Adrenal gland (tissue), 12 donors: ENCODE data around the gene TMEM204. TPM values are rescaled to one million over a fixed set of nuclear protein-coding genes. Genes with fewer than 3 reads are reported as not detected.

Source experiments
- DNase-seq, 7 donors: peaks; one replicate each; pipeline ENCODE4 v3.0.0-alpha.2; 2019 to 2020
- H3K27ac ChIP-seq, 5 donors: fragments of 200-600 bp; sonication (generic) in 4 of 5; 1 replicate in 3 of 5; 2 replicates in 2 of 5; pipeline versions ENCODE4 v1.5.1 to v1.8.0; 2016 to 2020; ENCODE audit warnings: mild to moderate bottlenecking in 1 of 5
- H3K27me3 ChIP-seq: fragments of 200-600 bp; 2 replicates; pipeline ENCODE4 v1.8.0; 2021
- H3K36me3 ChIP-seq, 2 donors: fragments of 200-600 bp; replicated peaks in 1 of 2; 1 replicate in 1 of 2; 2 replicates in 1 of 2; pipeline versions ENCODE4 v1.5.1 to v1.8.0; 2018 to 2022
- H3K4me1 ChIP-seq, 2 donors: fragments of 200-600 bp; replicated peaks in 1 of 2; 1 replicate in 1 of 2; 2 replicates in 1 of 2; pipeline versions ENCODE4 v1.5.1 to v1.8.0; 2018 to 2021
- H3K4me3 ChIP-seq, 4 donors: fragments of 200-600 bp; sonication (generic) in 3 of 4; one replicate each; pipeline ENCODE4 v1.5.1; 2016 to 2018
- H3K9me3 ChIP-seq, 3 donors: fragments of 200-600 bp; sonication (generic) in 1 of 3; replicated peaks in 1 of 3; 1 replicate in 2 of 3; 2 replicates in 1 of 3; pipeline versions ENCODE4 v1.5.1 to v1.8.0; 2016 to 2021
- POLR2A ChIP-seq, 2 donors: fragments of 450-650 bp; IDR thresholded peaks; one replicate each; pipeline ENCODE4 v1.6.1; 2017; ENCODE audit warnings: antibody characterized with exemption in 2 of 2, mild to moderate bottlenecking in 2 of 2, moderate library complexity in 1 of 2
- WGBS, 4 donors: extraction: QIAGEN DNeasy Blood & Tissue Kit in 2 of 4; methylation state at CpG; one replicate each; pipeline versions ENCODE4 v1.1.5 to v1.1.7; 2013 to 2017; 5-methylcytosine and 5-hydroxymethylcytosine counted together
- intact Hi-C, 2 donors: fragments of 100-400 bp; cut with DNase I; formaldehyde crosslinking; loops; one replicate each; pipeline versions ENCODE4 v1.14.1 to v1.15.0; 2022 to 2023
- polyA plus RNA-seq, 3 donors: library from polyadenylated mRNA; stranded (reverse); fragments of 200-250 nt in 2 of 3; fragments of 350-450 nt in 1 of 3; fragmentation: Illumina TruSeq in 1 of 3; extraction: RNeasy Lipid Tissue Mini Kit (QIAGEN cat#74804) in 1 of 3; gene quantifications; one replicate each; pipeline ENCODE4 v1.2.3, GENCODE V29; 2013 to 2014
- total RNA-seq, 9 donors: library from RNA; depleted of rRNA in 4 of 9; stranded (reverse); fragments of >200 nt in 4 of 9; fragments of 120-200 nt in 1 of 9; fragmentation: NEBNext Ultra II Directional in 1 of 9; extraction: Animal tissue kit (Norgen Biotek cat#: 25700) in 1 of 9; gene quantifications; one replicate each; pipeline versions ENCODE4 v1.1.0 to v1.2.4, GENCODE V29; 2013 to 2023
- TF ChIP-seq, protein P1 (sequence below), 6 experiments: fragments of 450-650 bp in 4 of 6; fragments of 200-600 bp in 2 of 6; sonication (generic) in 1 of 6; IDR thresholded peaks; 1 replicate in 5 of 6; 2 replicates in 1 of 6; pipeline versions ENCODE4 v1.5.1 to v1.8.0; 2016 to 2021; ENCODE audit warnings: antibody characterized with exemption in 6 of 6, mild to moderate bottlenecking in 2 of 6, moderate library complexity in 1 of 6
- donor health status: healthy with polysubstance abuse.
- donor health status: Bipolar disorder and iron deficiency.
- donor health status: DM: yes; HTN: yes; CAD: no.
- donor health status: DM: no; HTN: no; CAD: no.
- donor health status: DM: no; HTN: no; CAD: no.
- donor health status: DM: yes; HTN: yes; CAD: no.

Gene TMEM204
- total and polyA plus RNA-seq, 12 donors: 7.4 to 77.2 (median 26.0) TPM

DNA sequence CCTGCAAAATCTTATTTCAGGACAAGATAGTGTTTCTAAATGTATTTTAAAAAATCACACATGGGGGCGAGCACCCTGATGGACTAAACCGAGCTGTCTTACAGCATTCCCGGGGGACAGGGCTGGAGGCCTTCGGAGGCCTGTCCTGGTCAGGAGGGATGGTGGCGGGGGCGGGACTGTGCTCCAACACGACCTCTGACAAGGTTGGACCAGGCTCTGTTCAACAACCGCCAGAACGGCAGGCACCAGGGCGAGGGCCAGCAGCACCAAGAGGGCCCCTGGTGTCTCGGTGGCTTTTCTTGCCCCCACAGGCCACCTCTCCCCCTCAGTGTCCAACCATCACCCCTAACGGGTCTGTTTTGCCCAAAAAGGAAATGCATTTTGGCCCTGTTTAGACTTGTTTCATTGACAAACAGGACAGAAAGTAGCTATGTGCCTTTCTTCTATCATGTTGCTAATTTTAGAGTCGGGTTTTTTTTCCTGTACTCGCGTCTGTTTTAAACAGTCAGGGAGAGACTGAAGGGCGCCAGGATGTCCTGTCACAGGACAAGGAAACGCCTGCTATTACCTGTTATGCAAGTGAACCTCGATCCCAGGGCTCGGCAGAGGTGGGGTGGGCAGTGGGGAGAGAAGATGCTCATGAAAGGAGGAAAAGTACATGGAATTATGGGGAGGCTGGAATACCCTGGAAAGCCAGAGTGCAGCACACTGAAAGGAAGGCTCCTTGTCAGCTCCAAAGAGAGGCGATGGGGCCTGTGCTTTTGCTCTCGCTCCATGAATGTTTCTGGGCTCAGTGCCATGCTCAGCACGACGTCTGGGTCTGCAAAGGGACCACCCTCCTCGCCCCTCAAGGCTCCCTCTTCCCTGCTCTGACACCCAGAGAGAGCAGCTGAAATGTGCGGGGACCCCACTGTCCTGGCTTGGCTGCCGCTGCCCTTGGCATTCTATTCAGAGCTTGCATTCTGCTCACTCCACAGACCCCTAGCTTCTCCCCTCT lies 11.9 kb downstream of the TMEM204 start:
- WGBS, 4 donors: 49 to 61% (median 53%) methylated on average over 20 to 26 of the region's 26 CpGs
- intact Hi-C loops: no loop called here
- peak in 3 of 7 donors; percentile 47 to 80 (median 60) for DNase-seq
- TF ChIP-seq, protein P1, sequence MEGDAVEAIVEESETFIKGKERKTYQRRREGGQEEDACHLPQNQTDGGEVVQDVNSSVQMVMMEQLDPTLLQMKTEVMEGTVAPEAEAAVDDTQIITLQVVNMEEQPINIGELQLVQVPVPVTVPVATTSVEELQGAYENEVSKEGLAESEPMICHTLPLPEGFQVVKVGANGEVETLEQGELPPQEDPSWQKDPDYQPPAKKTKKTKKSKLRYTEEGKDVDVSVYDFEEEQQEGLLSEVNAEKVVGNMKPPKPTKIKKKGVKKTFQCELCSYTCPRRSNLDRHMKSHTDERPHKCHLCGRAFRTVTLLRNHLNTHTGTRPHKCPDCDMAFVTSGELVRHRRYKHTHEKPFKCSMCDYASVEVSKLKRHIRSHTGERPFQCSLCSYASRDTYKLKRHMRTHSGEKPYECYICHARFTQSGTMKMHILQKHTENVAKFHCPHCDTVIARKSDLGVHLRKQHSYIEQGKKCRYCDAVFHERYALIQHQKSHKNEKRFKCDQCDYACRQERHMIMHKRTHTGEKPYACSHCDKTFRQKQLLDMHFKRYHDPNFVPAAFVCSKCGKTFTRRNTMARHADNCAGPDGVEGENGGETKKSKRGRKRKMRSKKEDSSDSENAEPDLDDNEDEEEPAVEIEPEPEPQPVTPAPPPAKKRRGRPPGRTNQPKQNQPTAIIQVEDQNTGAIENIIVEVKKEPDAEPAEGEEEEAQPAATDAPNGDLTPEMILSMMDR (IDR thresholded peaks at IDR 0.05): no peak
- peak in 1 of 2 donors; percentile 19 for TF ChIP-seq POLR2A (IDR thresholded peaks at IDR 0.05)
- no peaks in the 10 kb centered on the region for H3K9me3 ChIP-seq
- peaks cover 15 to 87% of the 10 kb centered on the region in 2 donors for H3K4me1 ChIP-seq
- H3K27ac ChIP-seq: peak overlapping the region in 3 of 5 donors; percentile 57 to 89 (median 75)
- no peaks in the 10 kb centered on the region for H3K27me3 ChIP-seq
- H3K4me3 ChIP-seq: no peak overlapping the region
- peaks cover 0 to 33% of the 10 kb centered on the region in 2 donors for H3K36me3 ChIP-seq

DNA sequence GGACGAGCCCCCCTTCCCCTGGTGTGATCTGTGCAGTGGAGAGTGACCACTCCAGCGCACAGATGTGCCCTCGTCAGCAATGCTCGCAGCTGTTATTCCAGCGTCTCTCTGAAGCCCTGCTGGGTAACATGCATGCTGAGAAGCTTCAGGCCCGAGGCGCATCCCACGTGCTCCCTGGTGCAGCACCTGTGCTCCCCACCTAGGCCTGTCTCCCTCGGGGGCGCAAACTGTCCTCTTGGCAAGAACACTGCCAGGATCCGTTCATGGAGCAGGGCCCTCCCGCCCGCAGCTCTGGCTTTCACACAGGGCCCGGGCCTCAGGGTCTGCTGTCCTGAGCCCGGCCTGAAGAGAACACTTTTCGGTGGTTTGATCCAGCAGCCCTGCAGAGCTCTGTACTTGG lies 13.0 kb downstream of the TMEM204 start:
- H3K9me3 ChIP-seq: no peaks in the 10 kb centered on the region
- no peaks in the 10 kb centered on the region for H3K27me3 ChIP-seq
- WGBS, 4 donors: 71 to 98% (median 80%) methylated on average over 6 to 16 of the region's 16 CpGs
- peaks cover 0 to 32% of the 10 kb centered on the region in 2 donors for H3K36me3 ChIP-seq
- TF ChIP-seq, protein P1 (IDR thresholded peaks at IDR 0.05): no peak
- TF ChIP-seq POLR2A (IDR thresholded peaks at IDR 0.05): no peak
- peak overlapping the region in 3 of 5 donors; percentile 7 to 89 (median 75) for H3K27ac ChIP-seq
- peaks cover 15 to 87% of the 10 kb centered on the region in 2 donors for H3K4me1 ChIP-seq
- no peak overlapping the region for H3K4me3 ChIP-seq
- no peak for DNase-seq
- intact Hi-C loops: no loop called here

DNA sequence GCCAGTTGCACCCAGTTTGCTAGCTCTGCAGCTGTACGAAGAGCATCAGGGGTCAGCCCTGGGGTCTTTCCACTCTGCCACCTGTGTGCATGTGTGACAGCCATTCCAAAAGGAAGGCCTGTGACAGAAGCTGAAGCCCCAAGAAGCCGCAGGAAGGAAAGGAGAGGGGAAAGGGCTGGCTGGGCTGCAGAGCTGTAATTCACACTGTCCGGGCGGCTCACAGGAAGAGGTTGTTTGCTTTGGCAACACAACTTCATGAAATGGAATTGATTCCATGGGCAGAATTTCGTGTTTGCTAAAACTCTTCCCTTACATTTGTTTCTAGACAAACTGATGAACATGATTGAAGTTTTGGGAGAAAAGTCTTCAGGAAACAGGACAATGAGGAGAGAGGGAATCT lies 14.8 kb downstream of the TMEM204 start:
- Histone ChIP-seq H3K27ac (peak overlapping the region in 4 of 5 donors; percentile 19 to 89 (median 42)), H3K4me3 (no peak overlapping the region), H3K27me3 (no peaks in the 10 kb centered on the region), H3K36me3 (peaks cover 0 to 21% of the 10 kb centered on the region in 2 donors), H3K4me1 (peaks cover 6 to 70% of the 10 kb centered on the region in 2 donors), H3K9me3 (no peaks in the 10 kb centered on the region)
- TF ChIP-seq, protein P1 (IDR thresholded peaks at IDR 0.05): no peak
- TF ChIP-seq POLR2A (IDR thresholded peaks at IDR 0.05): no peak
- WGBS, 4 donors: 52 to 69% (median 60%) methylated on average over 5 of the region's 5 CpGs
- intact Hi-C loops: no loop called here
- DNase-seq: peak in 2 of 7 donors; percentile 40 to 57

DNA sequence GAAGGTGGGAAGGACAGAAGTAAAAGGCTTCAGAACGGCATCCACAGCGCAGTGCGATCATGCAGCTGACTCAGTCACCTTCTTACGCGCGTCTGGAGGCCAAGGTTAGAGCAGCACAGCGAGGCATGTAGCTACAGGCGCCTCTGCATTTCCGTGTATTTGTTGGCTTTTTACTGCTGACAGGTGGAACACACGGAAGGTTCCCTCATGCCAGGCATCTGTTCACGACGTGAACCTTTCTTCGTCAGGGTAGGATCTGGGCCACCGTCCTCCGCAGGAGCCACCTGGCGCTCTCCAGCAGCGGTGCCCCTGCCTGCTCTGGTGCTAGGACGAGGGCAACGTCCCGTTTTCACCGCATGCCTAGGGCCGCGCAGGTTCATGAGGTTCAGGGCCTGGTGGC lies 15.3 kb downstream of the TMEM204 start:
- Histone ChIP-seq H3K4me1 (peaks cover 2 to 65% of the 10 kb centered on the region in 2 donors), H3K9me3 (no peaks in the 10 kb centered on the region), H3K36me3 (peaks cover 0 to 21% of the 10 kb centered on the region in 2 donors), H3K4me3 (no peak overlapping the region), H3K27ac (peak overlapping the region in 3 of 5 donors; percentile 20 to 89 (median 63)), H3K27me3 (no peaks in the 10 kb centered on the region)
- TF ChIP-seq, protein P1 (IDR thresholded peaks at IDR 0.05): no peak
- WGBS, 4 donors: 75 to 82% (median 79%) methylated on average over 21 to 23 of the region's 23 CpGs
- no peak for DNase-seq
- intact Hi-C loops: no loop called here
